Nephron (organoid): Measurements from ENCODE around the gene KNSTRN.

ENCODE experiments used
- H3K27ac Mint-ChIP-seq, 3 experiments: 2 replicates each; pipeline ENCODE4 v1.8.0; 2020; ENCODE audit warnings: mixed read lengths in 3 of 3, mild to moderate bottlenecking in 2 of 3, moderate library complexity in 1 of 3
- H3K27me3 Mint-ChIP-seq: 2 replicates; pipeline ENCODE4 v1.8.0; 2021; ENCODE audit warnings: low read depth, mild to moderate bottlenecking, moderate library complexity, mixed read lengths
- H3K36me3 Mint-ChIP-seq: 2 replicates; pipeline ENCODE4 v1.8.0; 2020; ENCODE audit warnings: low read depth, mixed read lengths
- H3K4me1 Mint-ChIP-seq: 2 replicates; pipeline ENCODE4 v1.8.0; 2020; ENCODE audit warnings: mixed read lengths
- H3K4me3 Mint-ChIP-seq, 3 experiments: 2 replicates each; pipeline ENCODE4 v1.8.0; 2020; ENCODE audit warnings: mild to moderate bottlenecking in 3 of 3, mixed read lengths in 3 of 3, moderate library complexity in 2 of 3
- H3K9me3 Mint-ChIP-seq: 2 replicates; pipeline ENCODE4 v1.8.0; 2020; ENCODE audit warnings: mixed read lengths
- TF ChIP-seq, protein P1 (sequence below), 3 experiments: fragments of 200-600 bp; sonication (generic); IDR thresholded peaks; one replicate each; pipeline ENCODE4 v1.5.0; 2021; ENCODE audit warnings: antibody characterized with exemption in 3 of 3; ENCODE audit not compliant: unreplicated experiment in 3 of 3

KNSTRN gene

DNA sequence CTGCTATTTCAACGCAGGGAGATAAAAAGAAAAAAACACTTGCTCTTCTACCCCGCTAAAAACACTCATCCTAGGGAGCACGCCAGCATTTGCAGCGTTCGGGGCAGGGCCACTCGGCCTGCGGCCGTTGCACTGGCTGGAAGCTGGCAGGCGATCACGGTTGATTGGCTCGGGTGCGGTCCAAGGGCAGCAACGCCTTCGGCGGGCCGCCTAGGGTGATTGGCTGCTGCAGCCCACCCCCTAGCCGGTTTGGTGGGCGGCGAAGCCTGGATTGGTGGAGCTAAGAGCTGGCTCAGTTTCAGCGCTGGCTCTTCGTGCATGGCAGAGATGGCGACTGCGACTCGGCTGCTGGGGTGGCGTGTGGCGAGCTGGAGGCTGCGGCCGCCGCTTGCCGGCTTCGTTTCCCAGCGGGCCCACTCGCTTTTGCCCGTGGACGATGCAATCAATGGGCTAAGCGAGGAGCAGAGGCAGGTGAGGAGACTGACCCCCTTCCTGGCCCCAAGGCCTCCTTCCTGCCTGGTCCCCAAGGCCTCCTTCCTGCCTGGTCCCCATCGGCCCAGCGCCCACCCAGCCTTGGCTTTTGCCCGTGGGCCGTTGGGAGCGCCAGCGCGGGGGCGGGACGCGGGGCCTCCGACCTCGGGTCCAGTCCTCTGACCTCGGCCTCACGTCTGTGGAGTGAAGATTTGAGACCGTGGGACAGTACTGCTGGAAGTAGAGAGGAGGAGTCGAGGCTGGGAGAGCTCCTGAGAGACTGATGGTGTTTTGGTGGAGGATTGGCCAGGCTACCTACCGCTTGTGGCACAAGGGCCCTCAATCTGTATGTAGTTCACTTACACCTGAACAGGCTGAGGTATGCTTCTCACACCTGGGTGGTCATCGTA is 23.2 kb downstream of the KNSTRN start, which contains the start of gene IVD:
IVD (plus strand) TSS at position 295 of the 881 bp plus-strand sequence; CDS start at position 328, 33 bp downstream.
- no peaks in the 10 kb centered on the region for H3K9me3 Mint-ChIP-seq
- peak within 1 kb of the TSS; percentile 88 to 92 (median 92) for H3K4me3 Mint-ChIP-seq
- H3K27me3 Mint-ChIP-seq: no peaks in the 10 kb centered on the region
- TF ChIP-seq, protein P1, sequence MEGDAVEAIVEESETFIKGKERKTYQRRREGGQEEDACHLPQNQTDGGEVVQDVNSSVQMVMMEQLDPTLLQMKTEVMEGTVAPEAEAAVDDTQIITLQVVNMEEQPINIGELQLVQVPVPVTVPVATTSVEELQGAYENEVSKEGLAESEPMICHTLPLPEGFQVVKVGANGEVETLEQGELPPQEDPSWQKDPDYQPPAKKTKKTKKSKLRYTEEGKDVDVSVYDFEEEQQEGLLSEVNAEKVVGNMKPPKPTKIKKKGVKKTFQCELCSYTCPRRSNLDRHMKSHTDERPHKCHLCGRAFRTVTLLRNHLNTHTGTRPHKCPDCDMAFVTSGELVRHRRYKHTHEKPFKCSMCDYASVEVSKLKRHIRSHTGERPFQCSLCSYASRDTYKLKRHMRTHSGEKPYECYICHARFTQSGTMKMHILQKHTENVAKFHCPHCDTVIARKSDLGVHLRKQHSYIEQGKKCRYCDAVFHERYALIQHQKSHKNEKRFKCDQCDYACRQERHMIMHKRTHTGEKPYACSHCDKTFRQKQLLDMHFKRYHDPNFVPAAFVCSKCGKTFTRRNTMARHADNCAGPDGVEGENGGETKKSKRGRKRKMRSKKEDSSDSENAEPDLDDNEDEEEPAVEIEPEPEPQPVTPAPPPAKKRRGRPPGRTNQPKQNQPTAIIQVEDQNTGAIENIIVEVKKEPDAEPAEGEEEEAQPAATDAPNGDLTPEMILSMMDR (IDR thresholded peaks at IDR 0.05; ENCODE audit: unreplicated experiment in 3 of 3): no peak
- H3K27ac Mint-ChIP-seq: peak within 1 kb of the TSS; percentile 1 to 73 (median 11)
- peaks cover 17% of the 10 kb centered on the region for H3K36me3 Mint-ChIP-seq
- H3K4me1 Mint-ChIP-seq: peaks cover 21% of the 10 kb centered on the region

DNA sequence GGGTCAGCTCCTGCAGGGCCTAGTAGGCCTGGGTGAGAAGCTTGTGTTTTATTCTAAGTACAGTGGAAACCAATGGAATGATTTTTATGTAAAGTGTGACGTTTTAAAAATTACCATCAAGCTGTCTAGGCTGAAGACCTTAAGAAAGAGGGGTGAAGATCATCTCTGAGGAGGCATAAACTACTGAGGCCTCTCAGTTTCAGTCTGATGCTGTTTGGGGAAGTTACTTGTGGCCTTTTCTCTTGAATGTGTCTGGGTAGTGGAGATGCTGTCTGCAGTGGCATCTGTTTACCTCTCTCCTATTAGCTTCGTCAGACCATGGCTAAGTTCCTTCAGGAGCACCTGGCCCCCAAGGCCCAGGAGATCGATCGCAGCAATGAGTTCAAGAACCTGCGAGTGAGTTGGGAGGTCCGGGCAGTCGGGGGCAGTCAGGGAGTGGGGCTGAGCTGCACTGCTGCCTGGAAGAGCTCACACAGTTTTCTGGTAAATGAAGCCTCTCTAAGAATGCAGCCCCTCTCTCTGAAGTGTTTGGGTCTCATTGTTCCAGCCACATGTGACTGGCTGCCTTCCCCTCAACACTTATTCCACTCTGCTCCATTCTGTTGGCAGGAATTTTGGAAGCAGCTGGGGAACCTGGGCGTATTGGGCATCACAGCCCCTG is 24.9 kb downstream of the KNSTRN start:
- Mint-ChIP-seq H3K36me3 (peaks cover 32% of the 10 kb centered on the region), H3K4me1 (peaks cover 21% of the 10 kb centered on the region), H3K4me3 (peak overlapping the region; percentile 69 to 78 (median 76)), H3K9me3 (no peaks in the 10 kb centered on the region), H3K27me3 (no peaks in the 10 kb centered on the region), H3K27ac (peak overlapping the region in 1 of 3 experiments; percentile 56)
- TF ChIP-seq, protein P1 (IDR thresholded peaks at IDR 0.05; ENCODE audit: unreplicated experiment in 3 of 3): no peak

DNA sequence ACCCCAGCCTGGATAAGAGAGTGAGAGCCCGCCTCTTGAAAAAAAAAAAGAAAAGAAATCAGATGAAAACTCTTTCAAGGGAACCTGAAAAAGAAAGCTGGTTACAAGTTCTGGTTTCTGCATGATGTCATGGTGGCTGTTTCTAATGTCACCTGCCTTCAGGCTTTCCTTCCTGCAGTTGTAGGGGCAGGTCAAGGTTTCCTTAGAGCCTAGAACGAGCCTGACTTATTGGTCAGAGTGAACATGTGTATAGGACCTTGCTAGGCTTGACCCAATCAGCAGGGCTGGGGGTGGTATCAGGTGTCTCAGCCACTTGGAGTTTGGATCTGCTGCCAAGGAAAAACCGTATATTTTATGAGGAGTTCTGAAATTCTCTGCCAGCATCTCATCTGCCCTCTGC is 26.8 kb downstream of the KNSTRN start:
- Mint-ChIP-seq H3K9me3 (no peaks in the 10 kb centered on the region), H3K4me3 (no peak overlapping the region), H3K4me1 (peaks cover 21% of the 10 kb centered on the region), H3K27me3 (no peaks in the 10 kb centered on the region), H3K36me3 (peaks cover 44% of the 10 kb centered on the region), H3K27ac (no peak overlapping the region)
- TF ChIP-seq, protein P1 (IDR thresholded peaks at IDR 0.05; ENCODE audit: unreplicated experiment in 3 of 3): no peak

DNA sequence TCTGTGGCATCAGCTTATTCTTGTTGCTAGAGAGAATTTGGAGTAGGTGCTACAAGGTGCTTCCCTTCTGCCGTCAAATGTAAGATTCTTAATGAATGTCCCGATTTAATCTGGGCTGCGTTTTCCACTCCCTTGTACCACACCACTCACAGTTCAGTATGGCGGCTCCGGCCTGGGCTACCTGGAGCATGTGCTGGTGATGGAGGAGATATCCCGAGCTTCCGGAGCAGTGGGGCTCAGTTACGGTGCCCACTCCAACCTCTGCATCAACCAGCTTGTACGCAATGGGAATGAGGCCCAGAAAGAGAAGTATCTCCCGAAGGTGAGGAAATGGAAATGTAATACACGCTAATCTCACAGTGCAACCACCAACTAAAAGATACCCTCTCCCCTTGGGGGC is 28.0 kb downstream of the KNSTRN start:
- Mint-ChIP-seq H3K4me1 (peaks cover 16% of the 10 kb centered on the region), H3K27ac (no peak overlapping the region), H3K9me3 (no peaks in the 10 kb centered on the region)

DNA sequence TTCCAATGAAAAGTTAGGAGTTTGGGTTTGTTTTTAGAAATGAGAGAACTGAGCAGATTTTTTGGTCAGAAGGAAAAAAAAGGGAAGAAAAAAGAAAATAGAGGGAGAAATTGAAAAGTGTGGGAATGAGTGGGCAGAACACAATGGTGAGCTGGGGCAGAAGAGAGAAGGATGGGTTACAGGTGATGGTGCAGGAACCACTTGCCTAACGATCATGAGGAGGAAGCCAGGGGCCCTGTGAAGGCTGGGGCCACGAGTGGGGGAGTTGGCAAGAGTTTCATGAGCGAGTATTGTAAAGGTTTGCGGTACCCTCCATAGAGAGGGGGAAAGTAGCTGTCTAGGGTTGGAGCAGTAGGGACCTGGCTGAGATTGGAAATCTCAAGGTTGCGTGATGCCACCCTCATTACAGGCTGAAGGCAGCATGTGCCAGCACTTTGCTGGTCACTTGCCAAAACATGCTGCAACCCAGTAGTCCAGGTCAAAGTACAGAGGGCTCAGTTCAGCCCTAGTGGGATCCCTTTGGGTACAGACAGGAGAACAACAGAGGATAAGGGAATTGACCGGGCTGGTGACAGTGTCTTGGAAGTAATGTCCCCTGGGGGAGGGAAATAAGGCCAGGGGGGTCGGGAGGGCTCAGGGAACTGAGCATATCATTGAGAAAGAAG is 29.7 kb downstream of the KNSTRN start:
- H3K27ac Mint-ChIP-seq: no peak overlapping the region
- no peaks in the 10 kb centered on the region for H3K9me3 Mint-ChIP-seq
- H3K27me3 Mint-ChIP-seq: no peaks in the 10 kb centered on the region
- H3K4me3 Mint-ChIP-seq: no peak overlapping the region
- peaks cover 7% of the 10 kb centered on the region for H3K4me1 Mint-ChIP-seq
- H3K36me3 Mint-ChIP-seq: peaks cover 54% of the 10 kb centered on the region
- TF ChIP-seq, protein P1 (IDR thresholded peaks at IDR 0.05; ENCODE audit: unreplicated experiment in 3 of 3): no peak

More for the DNA sequence above, 28.0 kb downstream of the KNSTRN start:
- no peaks in the 10 kb centered on the region for H3K27me3 Mint-ChIP-seq
- peaks cover 53% of the 10 kb centered on the region for H3K36me3 Mint-ChIP-seq
- H3K4me3 Mint-ChIP-seq: no peak overlapping the region
- TF ChIP-seq, protein P1 (IDR thresholded peaks at IDR 0.05; ENCODE audit: unreplicated experiment in 3 of 3): no peak
